Cardiac muscle cell (in vitro differentiated cells and primary cell): ENCODE data around the gene MYOM1. TPM values are rescaled to one million over a fixed set of nuclear protein-coding genes. Genes with fewer than 3 reads are reported as not detected.
A peak's percentile ranks its signal among the peaks of the same experiment; 100 is the strongest.

ENCODE experiments used
- DNase-seq, 2 donors: peaks; one replicate each; pipeline versions ENCODE4 v3.0.0 to v3.0.0-alpha.2; 2010 to 2017; ENCODE audit warnings: low read depth in 1 of 2, low spot score in 1 of 2
- H3K27ac ChIP-seq: fragments of 200-600 bp; sonication (generic); 2 replicates; pipeline ENCODE4 v1.5.1; 2016
- H3K27me3 ChIP-seq: fragments of 200-600 bp; sonication (generic); 2 replicates; pipeline ENCODE4 v1.6.0; 2016; ENCODE audit warnings: control low read depth
- H3K36me3 ChIP-seq: fragments of 200-600 bp; sonication (generic); 2 replicates; pipeline ENCODE4 v1.5.1; 2016; ENCODE audit warnings: control low read depth
- H3K4me1 ChIP-seq: fragments of 200-600 bp; sonication (generic); 2 replicates; pipeline ENCODE4 v1.8.1; 2017; ENCODE audit warnings: low read depth, mild to moderate bottlenecking, mixed run types
- H3K4me3 ChIP-seq: fragments of 200-600 bp; sonication (generic); 2 replicates; pipeline ENCODE4 v1.5.1; 2016; ENCODE audit warnings: mild to moderate bottlenecking
- H3K9me3 ChIP-seq: fragments of 200-600 bp; sonication (generic); 2 replicates; pipeline ENCODE4 v1.5.1; 2017; ENCODE audit warnings: low read depth, mild to moderate bottlenecking, control low read depth
- polyA plus RNA-seq: library from polyadenylated mRNA; unstranded; fragments of >200 nt; fragmentation: Nextera tagmentation; extraction: Ambion mirVana; gene quantifications from 2 replicates; pipeline ENCODE4 v1.2.1, GENCODE V29; 2016
- total RNA-seq: library from RNA; depleted of rRNA; stranded (reverse); fragments of >200 nt; gene quantifications from 2 replicates; pipeline ENCODE4 v1.2.3, GENCODE V29; 2016
- TF ChIP-seq, protein P1 (sequence below): IDR thresholded peaks from 2 replicates; pipeline ENCODE4 v1.5.1; 2012; ENCODE audit warnings: low read depth, mild to moderate bottlenecking, low read length

MYOM1 gene
- total and polyA plus RNA-seq, 2 experiments from 2014 or later, result 194 to 219 TPM

DNA sequence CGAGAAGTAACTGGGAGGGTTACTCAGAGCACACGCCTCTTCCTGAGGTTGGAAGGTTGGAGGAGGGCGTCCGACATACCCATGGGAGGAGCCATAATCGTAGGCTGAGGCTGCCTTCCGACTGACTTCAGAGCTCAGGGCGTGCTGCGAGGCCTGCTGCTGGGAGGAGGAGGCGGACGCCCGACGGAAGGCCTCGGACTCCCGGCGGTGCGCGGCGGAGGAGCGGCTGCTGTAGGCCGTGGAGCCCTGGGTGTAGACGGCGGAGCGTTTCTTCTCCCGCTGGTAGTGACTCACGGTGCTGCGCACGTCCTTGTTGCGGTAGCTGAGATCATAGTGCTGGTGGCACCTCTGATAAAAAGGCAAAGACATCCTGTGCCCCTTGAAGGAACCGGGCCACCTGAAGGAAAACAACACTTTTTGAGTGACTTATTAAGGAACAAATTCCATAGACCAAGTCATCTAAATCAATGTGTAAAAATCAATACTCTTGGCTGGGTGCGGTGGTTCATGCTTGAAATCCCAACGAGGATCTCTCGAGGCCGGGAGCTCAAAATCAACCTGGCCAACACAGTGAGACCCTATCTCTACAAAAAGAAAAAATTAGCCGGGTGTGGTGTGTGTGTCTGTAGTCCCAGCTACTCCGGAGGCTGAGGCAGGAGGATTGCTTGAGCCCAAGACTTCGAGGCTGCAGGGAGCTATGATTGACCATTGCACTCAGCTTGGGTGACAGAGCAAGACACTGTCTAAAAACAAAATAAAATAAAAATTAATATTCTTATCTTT lies 4.7 kb downstream of the MYOM1 start:
- H3K36me3 ChIP-seq, result peaks cover 34% of the 10 kb centered on the region
- no peaks in the 10 kb centered on the region for H3K9me3 ChIP-seq
- H3K27ac ChIP-seq, result no peak overlapping the region
- no peaks in the 10 kb centered on the region for H3K27me3 ChIP-seq
- H3K4me1 ChIP-seq, result peaks cover 50% of the 10 kb centered on the region
- TF ChIP-seq, protein P1, sequence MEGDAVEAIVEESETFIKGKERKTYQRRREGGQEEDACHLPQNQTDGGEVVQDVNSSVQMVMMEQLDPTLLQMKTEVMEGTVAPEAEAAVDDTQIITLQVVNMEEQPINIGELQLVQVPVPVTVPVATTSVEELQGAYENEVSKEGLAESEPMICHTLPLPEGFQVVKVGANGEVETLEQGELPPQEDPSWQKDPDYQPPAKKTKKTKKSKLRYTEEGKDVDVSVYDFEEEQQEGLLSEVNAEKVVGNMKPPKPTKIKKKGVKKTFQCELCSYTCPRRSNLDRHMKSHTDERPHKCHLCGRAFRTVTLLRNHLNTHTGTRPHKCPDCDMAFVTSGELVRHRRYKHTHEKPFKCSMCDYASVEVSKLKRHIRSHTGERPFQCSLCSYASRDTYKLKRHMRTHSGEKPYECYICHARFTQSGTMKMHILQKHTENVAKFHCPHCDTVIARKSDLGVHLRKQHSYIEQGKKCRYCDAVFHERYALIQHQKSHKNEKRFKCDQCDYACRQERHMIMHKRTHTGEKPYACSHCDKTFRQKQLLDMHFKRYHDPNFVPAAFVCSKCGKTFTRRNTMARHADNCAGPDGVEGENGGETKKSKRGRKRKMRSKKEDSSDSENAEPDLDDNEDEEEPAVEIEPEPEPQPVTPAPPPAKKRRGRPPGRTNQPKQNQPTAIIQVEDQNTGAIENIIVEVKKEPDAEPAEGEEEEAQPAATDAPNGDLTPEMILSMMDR, result no peak
- DNase-seq, result no peak
- H3K4me3 ChIP-seq, result no peak overlapping the region

DNA sequence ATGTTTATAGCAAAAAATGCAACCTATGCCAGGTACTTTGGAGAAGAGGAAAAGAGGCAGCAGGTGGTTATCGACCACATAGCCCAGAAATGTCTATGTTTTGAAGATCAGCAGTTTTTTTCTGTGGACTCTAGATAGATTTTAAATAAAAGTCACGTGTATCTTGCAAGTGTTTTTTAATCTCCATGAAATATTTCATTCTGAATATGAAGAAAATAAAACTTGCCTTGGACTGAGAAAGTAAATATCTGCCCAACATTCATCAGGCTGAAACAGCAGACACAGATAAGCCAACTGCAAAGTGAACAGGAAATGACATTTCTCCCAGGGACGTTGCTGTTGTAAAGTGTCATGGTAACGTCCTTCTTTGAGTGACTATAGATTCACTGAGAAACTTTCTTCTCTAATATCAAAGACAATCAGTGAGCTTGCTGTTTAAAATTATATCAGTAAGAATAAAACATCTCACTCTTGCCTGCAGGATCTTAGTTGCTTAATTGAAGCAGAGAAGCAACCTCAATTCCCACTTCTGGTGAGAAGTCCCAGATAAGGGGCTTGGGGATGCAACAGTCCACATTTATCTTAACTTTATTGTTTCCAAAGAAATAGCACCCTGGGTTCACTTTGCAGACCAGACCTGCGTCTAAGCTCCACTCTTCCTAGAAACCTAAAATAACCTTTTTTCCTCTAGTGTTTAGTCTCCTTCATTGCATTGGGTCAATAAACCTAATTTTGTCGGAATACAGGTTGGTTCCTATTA lies 6.3 kb downstream of the MYOM1 start:
- Histone ChIP-seq H3K9me3 (no peaks in the 10 kb centered on the region), H3K4me1 (peaks cover 63% of the 10 kb centered on the region), H3K36me3 (peaks cover 34% of the 10 kb centered on the region), H3K27ac (peak overlapping the region; percentile 92), H3K4me3 (peak overlapping the region; percentile 16), H3K27me3 (no peaks in the 10 kb centered on the region)
- peak in 1 of 2 donors; percentile 20 for DNase-seq
- TF ChIP-seq, protein P1, result no peak

DNA sequence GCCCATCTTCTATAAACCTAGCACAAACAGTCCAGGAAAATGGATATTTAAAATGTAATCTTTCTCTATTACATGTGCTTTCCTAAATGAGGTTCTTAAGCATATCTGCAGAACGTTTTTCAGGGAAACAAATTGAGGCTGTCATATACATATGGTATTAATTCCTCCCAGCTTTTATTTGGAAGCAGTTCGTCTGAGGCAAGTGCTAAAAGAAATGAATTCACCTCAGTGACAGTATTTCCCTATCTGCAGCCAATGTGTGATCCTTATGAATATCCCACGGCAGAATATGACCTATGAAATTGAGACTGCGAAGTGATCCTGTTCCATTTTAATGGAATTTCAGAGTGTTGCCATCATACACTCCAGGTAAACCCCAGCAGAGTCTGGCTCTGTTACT lies 7.1 kb downstream of the MYOM1 start:
- Histone ChIP-seq H3K4me3 (peak overlapping the region; percentile 16), H3K4me1 (peaks cover 71% of the 10 kb centered on the region), H3K36me3 (peaks cover 34% of the 10 kb centered on the region), H3K27me3 (no peaks in the 10 kb centered on the region), H3K27ac (peak overlapping the region; percentile 92), H3K9me3 (no peaks in the 10 kb centered on the region)
- no peak for DNase-seq
- TF ChIP-seq, protein P1, result no peak

DNA sequence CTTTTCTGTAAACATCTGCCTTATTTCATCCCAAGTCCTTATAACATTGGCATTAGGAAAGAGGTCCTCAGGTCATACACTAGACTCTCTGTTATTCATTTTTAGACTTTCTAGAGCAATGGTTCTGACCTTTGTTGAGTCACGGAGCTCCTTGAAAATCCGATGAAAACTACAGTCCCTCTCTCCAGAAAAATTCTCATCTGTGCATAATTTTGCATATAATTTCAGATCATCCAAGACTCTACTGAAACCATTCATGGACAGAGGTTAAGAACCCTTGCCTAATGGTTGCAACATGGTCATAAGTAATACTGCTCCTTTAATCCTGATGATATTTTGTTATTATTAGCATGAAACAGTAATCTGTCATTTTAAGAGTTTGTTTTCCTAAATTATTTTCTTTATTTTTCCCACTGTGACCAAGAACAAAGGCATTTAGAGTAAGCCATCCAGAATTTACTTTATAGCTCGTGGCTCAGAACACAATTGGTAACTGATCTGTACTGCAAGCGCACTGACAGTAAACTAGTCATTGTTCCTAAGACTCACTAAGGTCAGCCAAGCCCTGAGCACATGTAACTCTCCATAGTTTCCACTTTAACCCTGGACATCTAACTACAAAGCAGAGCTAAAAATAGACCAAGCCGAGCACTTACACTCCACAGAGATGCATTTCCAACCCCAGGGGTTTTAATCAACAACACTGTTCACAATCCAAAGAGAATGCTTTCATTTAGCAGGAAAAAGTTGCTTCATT lies 8.4 kb downstream of the MYOM1 start:
- TF ChIP-seq, protein P1, result no peak
- H3K36me3 ChIP-seq, result peaks cover 28% of the 10 kb centered on the region
- H3K4me3 ChIP-seq, result peak overlapping the region; percentile 16
- H3K4me1 ChIP-seq, result peaks cover 68% of the 10 kb centered on the region
- H3K9me3 ChIP-seq, result no peaks in the 10 kb centered on the region
- H3K27ac ChIP-seq, result peak overlapping the region; percentile 92
- no peaks in the 10 kb centered on the region for H3K27me3 ChIP-seq
- DNase-seq, result peak; percentile 8 to 86

DNA sequence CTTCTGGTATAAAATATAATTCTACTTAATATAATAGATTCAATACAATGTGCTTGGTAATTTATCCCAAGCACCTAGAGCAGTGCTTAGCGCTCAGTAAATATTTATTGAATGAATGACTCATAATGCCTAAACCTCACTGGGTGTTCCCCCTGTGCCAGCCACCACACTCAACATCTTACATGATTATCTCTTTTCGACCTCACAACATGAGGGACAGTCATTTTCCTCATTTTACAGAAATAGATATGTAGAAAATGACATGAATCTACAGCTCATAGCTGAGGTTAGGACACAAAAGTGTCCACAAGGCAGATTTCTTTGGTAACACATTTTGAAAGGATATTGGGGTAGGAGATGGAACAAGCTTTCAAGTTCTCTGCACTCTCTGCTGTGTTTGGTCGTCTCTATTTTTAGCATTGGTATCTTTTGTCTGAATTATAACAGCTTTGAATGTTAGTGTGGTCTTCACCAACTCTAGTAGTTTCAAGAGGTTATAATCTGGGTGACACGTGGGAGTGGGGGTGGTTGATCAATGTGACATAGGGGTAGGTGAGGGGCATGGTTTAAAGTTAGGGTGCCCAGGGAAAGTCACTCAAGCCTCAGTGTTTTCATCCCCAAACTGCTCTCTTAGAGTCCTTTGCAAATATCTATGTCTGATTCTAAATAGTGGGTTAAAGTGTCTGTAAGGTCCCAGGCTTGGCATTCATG lies 9.8 kb downstream of the MYOM1 start:
- no peaks in the 10 kb centered on the region for H3K27me3 ChIP-seq
- H3K4me3 ChIP-seq, result peak overlapping the region; percentile 16
- H3K27ac ChIP-seq, result peak overlapping the region; percentile 92
- no peak for DNase-seq
- TF ChIP-seq, protein P1, result no peak
- peaks cover 34% of the 10 kb centered on the region for H3K36me3 ChIP-seq
- H3K4me1 ChIP-seq, result peaks cover 68% of the 10 kb centered on the region
- no peaks in the 10 kb centered on the region for H3K9me3 ChIP-seq
